DOHH2 (cell line): Measurements from ENCODE around the gene SCGB1A1.

Experiments
- CTCF ChIP-seq: fragments of 200-600 bp; sonication (generic); IDR thresholded peaks from one replicate; pipeline ENCODE4 v1.5.1; 2014; ENCODE audit warnings: antibody characterized with exemption, mild to moderate bottlenecking, low read depth, low read length; ENCODE audit not compliant: poor library complexity, severe bottlenecking
- EZH2phosphoT487 ChIP-seq: fragments of 200-600 bp; sonication (generic); IDR thresholded peaks from 2 replicates; pipeline ENCODE4 v1.6.1; 2017; ENCODE audit warnings: borderline replicate concordance, mild to moderate bottlenecking, antibody characterized with exemption, low read length, moderate library complexity, mixed read lengths

- TF ChIP-seq CTCF = no peak
- TF ChIP-seq EZH2phosphoT487 = no peak
These were observed 12.5 kb downstream of the SCGB1A1 start for GRCh38 chr11:62431171-62431901.
